Endothelial cell of umbilical vein (primary cell): ENCODE data around the gene SPRR2G. TPM values are rescaled to one million over a fixed set of nuclear protein-coding genes. Genes with fewer than 3 reads are reported as not detected.

ENCODE experiments used
- BruUV-seq: library from RNA; stranded (reverse); fragments of 400-500 nt; replicated peaks from 2 replicates; lab custom pipeline; 2021; lab: Mats Ljungman, UMichigan
- CTCF ChIA-PET: fragments of 300-600, 350-600 bp; sonication (Branson Sonifier 250); formaldehyde crosslinking; loops from one replicate; lab custom pipeline; 2021; ENCODE audit warnings: antibody characterized with exemption, inconsistent platforms; lab: Charles Lee
- POLR2A ChIA-PET: fragments of 300-600, 350-600 bp; sonication (Branson Sonifier 250); formaldehyde crosslinking; loops from one replicate; lab custom pipeline; 2021; ENCODE audit warnings: antibody characterized with exemption, inconsistent platforms; lab: Charles Lee
- DNase-seq: peaks from one replicate; pipeline ENCODE4 v3.0.0-alpha.2; 2011; ENCODE audit warnings: low read depth, low spot score
- FAIRE-seq: peaks from 2 replicates; lab custom pipeline; 2011; peaks lifted over from hg19 to GRCh38; lab: Jason Lieb, UNC
- H2AFZ ChIP-seq: 2 replicates; pipeline ENCODE4 v1.6.0; 2012; ENCODE audit warnings: low read depth, low read length, control low read depth, inconsistent platforms
- H3K27ac ChIP-seq: 2 replicates; pipeline ENCODE4 v1.5.1; 2011; ENCODE audit warnings: low read depth, mild to moderate bottlenecking, control low read depth, low read length, moderate library complexity; ENCODE audit not compliant: insufficient read depth
- H3K27me3 ChIP-seq, 2 experiments: 2 replicates each; pipeline versions ENCODE4 v1.6.0 to v1.6.1; 2011; ENCODE audit warnings: low read length in 2 of 2, mixed read lengths in 1 of 2; ENCODE audit not compliant: control insufficient read depth in 2 of 2, insufficient read depth in 2 of 2
- H3K36me3 ChIP-seq, 2 experiments: 2 replicates in 1 of 2; 3 replicates in 1 of 2; pipeline ENCODE4 v1.5.1; 2011; ENCODE audit warnings: low read length in 2 of 2, mild to moderate bottlenecking in 1 of 2, moderate library complexity in 1 of 2; ENCODE audit not compliant: control insufficient read depth in 2 of 2, insufficient read depth in 2 of 2; ENCODE audit errors: extremely low read depth in 1 of 2
- H3K4me1 ChIP-seq: 3 replicates; pipeline ENCODE4 v1.5.1; 2011; ENCODE audit warnings: mild to moderate bottlenecking, low read length; ENCODE audit not compliant: control insufficient read depth, insufficient read depth; ENCODE audit errors: extremely low read depth
- H3K4me2 ChIP-seq: 2 replicates; pipeline ENCODE4 v1.6.1; 2011; ENCODE audit warnings: low read length, control low read depth, mixed read lengths; ENCODE audit not compliant: insufficient read depth
- H3K4me3 ChIP-seq, 3 experiments: fragments of 200-600 bp in 1 of 3; sonication (generic), shearing (Covaris generic) in 1 of 3; replicated peaks in 1 of 3; 2 replicates each; pipeline ENCODE4 v1.5.1; 2011 to 2016; ENCODE audit warnings: control low read depth in 3 of 3, low read length in 3 of 3, mild to moderate bottlenecking in 2 of 3, inconsistent platforms in 1 of 3, low read depth in 1 of 3, moderate library complexity in 1 of 3; ENCODE audit not compliant: insufficient read depth in 1 of 3
- H3K79me2 ChIP-seq: 2 replicates; pipeline ENCODE4 v1.6.0; 2012; ENCODE audit warnings: low read length, inconsistent platforms; ENCODE audit not compliant: control insufficient read depth, insufficient read depth
- H3K9ac ChIP-seq: replicated peaks from 2 replicates; pipeline ENCODE3; 2011; ENCODE audit warnings: low read length, control low read depth; ENCODE audit not compliant: insufficient read depth; ENCODE audit errors: extremely low read depth
- H3K9me1 ChIP-seq: replicated peaks from 3 replicates; pipeline ENCODE4 v1.6.0; 2011; ENCODE audit warnings: mild to moderate bottlenecking, low read length; ENCODE audit not compliant: control insufficient read depth, insufficient read depth; ENCODE audit errors: extremely low read depth
- H3K9me3 ChIP-seq: replicated peaks from 2 replicates; pipeline ENCODE4 v1.5.1; 2012; ENCODE audit warnings: low read length, inconsistent platforms; ENCODE audit not compliant: control insufficient read depth, insufficient read depth
- H4K20me1 ChIP-seq: replicated peaks from 2 replicates; pipeline ENCODE3; 2011; ENCODE audit warnings: mild to moderate bottlenecking, low read length; ENCODE audit not compliant: control insufficient read depth, insufficient read depth; ENCODE audit errors: extremely low read depth
- EZH2 ChIP-seq: IDR thresholded peaks from 2 replicates; pipeline ENCODE4 v1.6.1; 2012; ENCODE audit warnings: borderline replicate concordance, low read depth, mild to moderate bottlenecking, moderate library complexity, low read length, inconsistent platforms; ENCODE audit not compliant: severe bottlenecking
- FOS ChIP-seq: IDR thresholded peaks from 2 replicates; pipeline ENCODE4 v1.6.1; 2011; ENCODE audit warnings: mild to moderate bottlenecking, low read length, moderate library complexity, borderline replicate concordance; ENCODE audit not compliant: insufficient read depth
- GATA2 ChIP-seq: IDR thresholded peaks from 2 replicates; pipeline ENCODE4 v1.7.0; 2011; ENCODE audit warnings: low read depth, mild to moderate bottlenecking, moderate library complexity, mixed read lengths, low read length; ENCODE audit not compliant: insufficient read length, insufficient read depth
- JUN ChIP-seq: IDR thresholded peaks from 2 replicates; pipeline ENCODE4 v1.6.1; 2011; ENCODE audit warnings: borderline replicate concordance, low read depth; ENCODE audit not compliant: insufficient read length, insufficient read depth
- MYC ChIP-seq: IDR thresholded peaks from one replicate; pipeline ENCODE4 v1.6.1; 2011; ENCODE audit warnings: mild to moderate bottlenecking, low read depth, low read length
- POLR2A ChIP-seq: IDR thresholded peaks from 2 replicates; pipeline ENCODE4 v1.6.1; 2012; ENCODE audit warnings: low read depth, mild to moderate bottlenecking, control low read depth, low read length
- POLR2AphosphoS5 ChIP-seq: IDR thresholded peaks from 2 replicates; pipeline ENCODE4 v1.6.1; 2012; ENCODE audit warnings: low read depth, mild to moderate bottlenecking, control low read depth, low read length, moderate library complexity; ENCODE audit not compliant: insufficient read depth
- dilution Hi-C: fragments of 300-500 bp; cut with MboI; formaldehyde crosslinking; loops from one replicate; pipeline ENCODE4 v1.15.0; 2019; ENCODE audit warnings: low sequenced_read_pairs; ENCODE audit not compliant: extremely low pct_ligation_motif_present
- intact Hi-C: fragments of 100-400 bp; cut with micrococcal nuclease; formaldehyde crosslinking; loops from one replicate; pipeline ENCODE4 v1.10.0; 2022
- polyA plus RNA-seq, 4 experiments: library from polyadenylated mRNA; depleted of rRNA in 3 of 4; stranded (reverse) in 3 of 4; unstranded in 1 of 4; fragments of >200 nt; gene quantifications; 2 replicates each; pipeline versions ENCODE4 v1.2.1 to v1.2.3, GENCODE V29; 2011 to 2012; ENCODE audit warnings: missing spikeins in 1 of 4
- total RNA-seq: library from RNA; stranded (reverse); gene quantifications from 2 replicates; pipeline ENCODE4 v1.2.3, GENCODE V29; 2021
- TF ChIP-seq, protein P1 (sequence below), 2 donors: IDR thresholded peaks; 1 replicate in 1 of 2; 2 replicates in 1 of 2; pipeline ENCODE4 v1.5.1; 2011; ENCODE audit warnings: low read length in 2 of 2, mild to moderate bottlenecking in 2 of 2, moderate library complexity in 2 of 2, control low read depth in 1 of 2, inconsistent platforms in 1 of 2, low read depth in 1 of 2; ENCODE audit not compliant: insufficient read depth in 1 of 2; ENCODE audit errors: extremely low read depth in 1 of 2
- TF ChIP-seq, protein P2 (sequence below): IDR thresholded peaks from 2 replicates; pipeline ENCODE4 v1.6.1; 2011; ENCODE audit not compliant: insufficient read depth, insufficient read length

Gene SPRR2G
- total and polyA plus RNA-seq, 2 donors (not counting 3 experiments of a cell fraction or from before 2014, with no cell fraction given) = not detected

- no peaks in the 10 kb centered on the region for H3K9me1 ChIP-seq
- DNase-seq (no peak), FAIRE-seq (no peak)
- dilution Hi-C loops (no loop called here), intact Hi-C loops (no loop called here)
- H3K27ac ChIP-seq = no peak overlapping the region
- H3K36me3 ChIP-seq = no peaks in the 10 kb centered on the region
- ChIA-PET CTCF (no interaction called here), POLR2A (no interaction called here)
- H3K4me2 ChIP-seq = no peak overlapping the region
- TF ChIP-seq, protein P1, sequence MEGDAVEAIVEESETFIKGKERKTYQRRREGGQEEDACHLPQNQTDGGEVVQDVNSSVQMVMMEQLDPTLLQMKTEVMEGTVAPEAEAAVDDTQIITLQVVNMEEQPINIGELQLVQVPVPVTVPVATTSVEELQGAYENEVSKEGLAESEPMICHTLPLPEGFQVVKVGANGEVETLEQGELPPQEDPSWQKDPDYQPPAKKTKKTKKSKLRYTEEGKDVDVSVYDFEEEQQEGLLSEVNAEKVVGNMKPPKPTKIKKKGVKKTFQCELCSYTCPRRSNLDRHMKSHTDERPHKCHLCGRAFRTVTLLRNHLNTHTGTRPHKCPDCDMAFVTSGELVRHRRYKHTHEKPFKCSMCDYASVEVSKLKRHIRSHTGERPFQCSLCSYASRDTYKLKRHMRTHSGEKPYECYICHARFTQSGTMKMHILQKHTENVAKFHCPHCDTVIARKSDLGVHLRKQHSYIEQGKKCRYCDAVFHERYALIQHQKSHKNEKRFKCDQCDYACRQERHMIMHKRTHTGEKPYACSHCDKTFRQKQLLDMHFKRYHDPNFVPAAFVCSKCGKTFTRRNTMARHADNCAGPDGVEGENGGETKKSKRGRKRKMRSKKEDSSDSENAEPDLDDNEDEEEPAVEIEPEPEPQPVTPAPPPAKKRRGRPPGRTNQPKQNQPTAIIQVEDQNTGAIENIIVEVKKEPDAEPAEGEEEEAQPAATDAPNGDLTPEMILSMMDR (IDR thresholded peaks at IDR 0.05; ENCODE audit: extremely low read depth in 1 of 2, insufficient read depth in 1 of 2, low read depth in 1 of 2, low read length in 2 of 2) = no peak
- no peak for TF ChIP-seq POLR2AphosphoS5
- no peak for TF ChIP-seq JUN
- TF ChIP-seq FOS = no peak
- no peak for TF ChIP-seq GATA2
- TF ChIP-seq EZH2 = no peak
- TF ChIP-seq, protein P2, sequence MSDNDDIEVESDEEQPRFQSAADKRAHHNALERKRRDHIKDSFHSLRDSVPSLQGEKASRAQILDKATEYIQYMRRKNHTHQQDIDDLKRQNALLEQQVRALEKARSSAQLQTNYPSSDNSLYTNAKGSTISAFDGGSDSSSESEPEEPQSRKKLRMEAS = no peak
- TF ChIP-seq MYC = no peak
- no peak for TF ChIP-seq POLR2A
- no peaks in the 10 kb centered on the region for H4K20me1 ChIP-seq
- H3K79me2 ChIP-seq = no peaks in the 10 kb centered on the region
- H3K9ac ChIP-seq = no peak overlapping the region
- H3K9me3 ChIP-seq = no peaks in the 10 kb centered on the region
- H3K27me3 ChIP-seq = no peaks in the 10 kb centered on the region
- no TSS peak for BruUV-seq
- H3K4me1 ChIP-seq = no peaks in the 10 kb centered on the region
- H3K4me3 ChIP-seq = no peak overlapping the region
- H2AFZ ChIP-seq = no peak overlapping the region
Measured at GRCh38 chr1:153120945-153121344, 29.7 kb downstream of the SPRR2G start.
